Effector memory CD4-positive, alpha-beta T cell (primary cell): ENCODE results near the gene CA11.
"Not testable (repeated sequence)": the region's sequence is repeated elsewhere in the genome, so short reads cannot be mapped to it uniquely, and the experiment has no call there.

Source experiments
- DNase-seq, 3 donors: peaks; one replicate each; pipeline ENCODE4 v3.0.0-alpha.2; 2020
- H3K27ac ChIP-seq: 2 replicates; pipeline ENCODE4 v1.7.0; 2013; ENCODE audit warnings: mild to moderate bottlenecking, low read length, moderate library complexity; ENCODE audit not compliant: insufficient read depth, poor library complexity, severe bottlenecking
- H3K27me3 ChIP-seq: replicated peaks from 2 replicates; pipeline ENCODE4 v1.7.0; 2013; ENCODE audit warnings: mild to moderate bottlenecking, low read length; ENCODE audit not compliant: insufficient read depth, control insufficient read depth, poor library complexity, severe bottlenecking
- H3K36me3 ChIP-seq: 2 replicates; pipeline ENCODE4 v1.7.0; 2013; ENCODE audit warnings: mild to moderate bottlenecking, low read length, moderate library complexity; ENCODE audit not compliant: control insufficient read depth, insufficient read depth
- H3K4me1 ChIP-seq: 2 replicates; pipeline ENCODE4 v1.7.0; 2013; ENCODE audit warnings: low read length, mild to moderate bottlenecking; ENCODE audit not compliant: control insufficient read depth, insufficient read depth, poor library complexity, severe bottlenecking
- H3K4me3 ChIP-seq: 2 replicates; pipeline ENCODE4 v1.7.0; 2013; ENCODE audit warnings: low read length, low read depth, mild to moderate bottlenecking; ENCODE audit not compliant: insufficient read depth, poor library complexity, severe bottlenecking
- H3K9me3 ChIP-seq: 2 replicates; pipeline ENCODE4 v1.7.0; 2013; ENCODE audit warnings: mild to moderate bottlenecking, low read length, moderate library complexity; ENCODE audit not compliant: control insufficient read depth
- total RNA-seq, 3 donors: gene quantifications; one replicate each; lab custom pipeline; 2026; lab: John Stamatoyannopoulos, UW

CA11 gene
- total RNA-seq, result 8.3 to 10.5 (median 9.3) reads per million in 3 donors

DNA sequence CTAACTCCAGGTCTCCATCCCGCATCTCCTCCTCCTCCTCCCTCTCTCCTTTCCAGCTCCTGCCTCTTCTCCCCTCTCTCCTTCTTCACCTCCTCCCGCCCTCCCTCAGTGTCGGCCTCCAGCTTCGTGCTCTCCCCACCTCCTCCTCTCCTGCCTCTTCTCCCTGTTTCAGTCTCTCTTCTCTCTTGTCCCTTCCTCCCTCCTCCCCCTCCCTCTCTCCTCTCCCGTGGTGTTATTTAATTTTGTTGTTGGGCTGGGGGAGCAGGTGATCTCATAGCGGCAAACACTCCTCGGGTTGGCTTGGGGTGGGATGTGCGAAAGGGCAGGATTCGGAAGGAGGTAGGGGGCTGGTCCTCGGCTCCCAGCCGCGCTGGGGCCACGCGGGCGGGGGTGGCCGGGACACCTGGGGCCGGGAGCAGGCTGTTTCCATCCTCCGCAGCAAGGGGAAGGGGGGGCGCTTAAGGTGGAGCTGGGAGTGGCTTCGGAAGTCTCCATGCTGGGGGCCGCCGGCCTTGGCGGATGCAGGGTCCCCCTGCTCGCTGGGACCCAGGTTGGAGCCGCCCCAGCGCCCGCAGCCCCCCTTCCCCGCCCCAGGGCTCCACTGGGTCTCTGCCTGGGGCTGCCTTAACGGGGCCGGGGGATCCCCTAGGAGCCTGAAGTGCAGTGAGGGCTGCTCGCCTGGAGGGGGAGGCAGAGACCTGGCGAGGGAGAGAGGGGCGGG, at the start of gene CA11:
Gene CA11, minus strand, starts transcription at position 187 of the 721 bp plus-strand sequence. CDS start 555 bp downstream, outside the sequence.
- DNase-seq, result peak; percentile 84 to 89 (median 88)
- H3K4me3 ChIP-seq, result peak within 1 kb of the TSS; percentile 59
- peak within 1 kb of the TSS; percentile 85 for H3K27ac ChIP-seq
- H3K9me3 ChIP-seq, result no peaks in the 10 kb centered on the region
- H3K36me3 ChIP-seq, result no peaks in the 10 kb centered on the region
- peaks cover 26% of the 10 kb centered on the region for H3K4me1 ChIP-seq
- H3K27me3 ChIP-seq, result no peaks in the 10 kb centered on the region

DNA sequence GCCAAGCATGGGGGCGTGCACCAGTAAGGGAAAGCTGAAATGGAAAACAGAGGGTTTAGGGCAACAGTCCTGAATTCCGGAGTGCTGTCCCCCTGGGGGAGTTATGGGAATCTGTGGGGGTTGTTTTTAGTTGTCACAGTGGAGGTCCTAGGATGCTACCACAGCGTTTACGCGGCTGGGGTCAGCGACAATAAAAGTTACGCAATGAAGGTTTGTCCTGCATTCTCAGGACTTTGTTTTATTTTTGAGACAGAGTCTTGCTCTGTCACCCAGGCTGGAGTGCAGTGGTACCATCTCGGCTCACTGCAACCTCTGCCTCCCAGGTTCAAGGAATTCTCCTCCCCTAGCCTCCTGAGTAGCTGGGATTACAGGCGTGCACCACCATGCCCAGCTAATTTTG, 47.6 kb upstream of the CA11 start:
- not testable (repeated sequence) for H3K4me1 ChIP-seq, DNase-seq, H3K27ac ChIP-seq, H3K27me3 ChIP-seq, H3K36me3 ChIP-seq, H3K4me3 ChIP-seq, H3K9me3 ChIP-seq

DNA sequence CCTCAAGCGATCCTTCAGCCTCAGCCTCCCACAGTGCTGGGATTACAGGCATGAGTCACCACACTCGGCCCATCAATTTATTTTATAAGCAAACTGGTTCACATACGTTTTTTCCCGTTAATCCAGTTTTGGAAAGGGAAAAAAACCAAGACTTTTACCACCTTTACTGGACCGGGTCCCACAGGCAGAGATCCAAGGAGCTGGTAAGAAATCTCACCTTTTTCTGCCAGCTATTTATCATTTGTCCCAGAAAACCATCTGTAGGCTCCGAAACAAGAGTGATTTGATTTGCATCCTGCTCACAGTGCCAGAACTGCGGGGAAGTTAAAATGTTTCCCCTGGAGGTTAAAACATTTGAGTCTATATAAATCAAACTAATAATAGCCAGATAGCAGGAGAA, 43.5 kb upstream of the CA11 start:
- no peak overlapping the region for H3K27ac ChIP-seq
- H3K27me3 ChIP-seq, result no peaks in the 10 kb centered on the region
- no peak for DNase-seq
- H3K36me3 ChIP-seq, result no peaks in the 10 kb centered on the region
- no peaks in the 10 kb centered on the region for H3K4me1 ChIP-seq
- no peaks in the 10 kb centered on the region for H3K9me3 ChIP-seq
- no peak overlapping the region for H3K4me3 ChIP-seq

DNA sequence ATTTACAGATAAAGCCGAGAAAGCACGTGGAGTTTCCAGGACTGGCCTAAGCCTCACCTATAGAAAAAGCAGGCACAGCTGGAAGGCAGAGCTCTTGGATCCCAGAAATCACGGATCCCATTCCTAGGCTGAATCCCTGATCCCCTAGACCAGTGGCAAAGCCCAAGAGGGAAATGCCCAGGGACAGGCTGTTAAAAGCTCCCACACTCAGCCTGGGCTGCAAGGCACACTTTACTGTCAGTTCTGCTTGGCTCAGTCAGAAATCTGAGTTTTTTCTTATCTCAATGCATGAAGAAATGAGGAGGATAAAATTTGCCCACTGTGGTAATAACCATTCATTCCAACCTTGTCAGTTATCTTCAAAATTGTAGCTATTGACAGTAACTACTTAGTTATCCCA, 41.8 kb upstream of the CA11 start:
- no peaks in the 10 kb centered on the region for H3K36me3 ChIP-seq
- H3K9me3 ChIP-seq, result no peaks in the 10 kb centered on the region
- no peak for DNase-seq
- no peak overlapping the region for H3K27ac ChIP-seq
- no peaks in the 10 kb centered on the region for H3K27me3 ChIP-seq
- no peak overlapping the region for H3K4me3 ChIP-seq
- no peaks in the 10 kb centered on the region for H3K4me1 ChIP-seq

DNA sequence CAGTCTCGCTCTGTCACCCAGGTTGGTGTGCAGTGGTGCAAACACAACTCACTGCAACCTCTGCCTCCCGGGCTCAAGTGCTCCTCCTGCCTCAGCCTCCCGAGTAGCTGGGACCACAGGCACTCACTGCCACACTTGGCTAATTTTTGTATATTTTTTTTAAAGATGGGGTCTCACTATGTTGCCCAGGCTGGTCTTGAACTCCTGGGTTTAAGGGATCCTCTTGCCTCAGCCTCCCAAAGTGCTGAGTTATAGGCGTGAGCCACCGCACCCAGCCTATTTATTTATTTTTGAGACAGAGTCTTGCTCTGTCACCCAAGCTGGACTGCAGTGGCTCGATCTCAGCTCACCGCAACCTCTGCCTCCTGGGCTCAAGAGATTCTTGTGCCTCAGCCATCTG, 40.6 kb upstream of the CA11 start:
- not testable (repeated sequence) for H3K4me3 ChIP-seq, H3K4me1 ChIP-seq, DNase-seq, H3K27me3 ChIP-seq, H3K27ac ChIP-seq, H3K36me3 ChIP-seq, H3K9me3 ChIP-seq

DNA sequence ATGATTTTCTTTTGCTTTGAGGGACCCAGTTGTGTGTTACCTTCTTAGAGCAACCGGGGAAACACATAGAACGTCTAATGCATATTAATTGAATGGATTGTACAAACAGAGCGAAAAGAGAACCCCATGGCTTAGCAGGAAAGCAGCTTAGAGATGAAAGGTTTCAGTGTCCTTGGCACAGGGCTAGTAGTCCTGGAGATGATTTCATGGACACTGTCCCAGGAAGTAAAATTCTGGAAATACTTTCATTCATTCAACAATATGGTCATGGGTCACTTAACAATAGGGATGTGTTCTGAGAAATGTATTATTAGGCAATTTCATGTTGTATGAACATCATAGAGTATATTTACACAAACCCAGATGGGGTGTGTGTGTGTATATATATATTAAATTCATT, 40.1 kb upstream of the CA11 start:
- Histone ChIP-seq H3K4me3 (no peak overlapping the region), H3K36me3 (no peaks in the 10 kb centered on the region), H3K27me3 (no peaks in the 10 kb centered on the region), H3K27ac (no peak overlapping the region), H3K4me1 (no peaks in the 10 kb centered on the region), H3K9me3 (no peaks in the 10 kb centered on the region)
- DNase-seq, result no peak

DNA sequence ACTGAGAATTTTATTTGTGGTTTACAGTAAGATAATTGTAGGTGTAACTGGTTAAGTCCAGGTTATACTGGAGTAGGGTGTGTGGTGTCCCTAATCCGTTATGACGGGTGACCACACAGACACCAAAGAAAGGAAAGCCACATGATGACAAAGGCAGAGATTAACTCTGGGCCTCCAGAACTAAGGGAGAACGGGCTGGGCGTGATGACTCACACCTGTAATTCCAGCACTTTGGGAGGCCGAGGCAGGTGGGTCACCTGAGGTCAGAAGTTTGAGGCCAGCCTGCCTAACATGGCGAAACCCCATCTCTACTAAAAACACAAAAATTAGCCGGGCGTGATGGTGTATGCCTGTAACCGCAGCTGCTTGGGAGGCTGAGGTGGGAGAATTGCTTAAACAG, 39.6 kb upstream of the CA11 start:
- Histone ChIP-seq H3K36me3 (no peaks in the 10 kb centered on the region), H3K9me3 (no peaks in the 10 kb centered on the region), H3K4me1 (no peaks in the 10 kb centered on the region), H3K27me3 (no peaks in the 10 kb centered on the region), H3K4me3 (no peak overlapping the region), H3K27ac (no peak overlapping the region)
- no peak for DNase-seq

DNA sequence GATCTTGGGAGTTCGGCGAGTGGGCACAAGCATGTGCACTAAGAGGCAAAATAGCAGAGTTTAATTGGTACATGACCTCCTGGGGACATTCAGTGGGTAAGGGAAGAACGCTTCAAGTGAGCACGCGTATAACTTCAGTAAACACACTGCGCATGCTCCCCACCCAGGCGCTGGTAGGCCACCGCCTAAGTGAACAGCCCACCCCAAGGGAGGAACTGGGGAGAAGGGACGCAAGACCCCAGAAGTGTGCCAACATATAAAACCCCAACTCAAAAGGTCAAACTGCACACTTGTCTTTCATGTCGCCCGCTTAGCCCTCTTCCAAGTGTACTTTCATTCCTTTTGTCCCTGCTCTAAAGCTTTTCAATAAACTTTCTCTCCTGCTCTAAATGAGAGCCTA, 37.4 kb upstream of the CA11 start:
- Histone ChIP-seq H3K27ac (no peak overlapping the region), H3K9me3 (no peaks in the 10 kb centered on the region), H3K4me3 (no peak overlapping the region), H3K27me3 (no peaks in the 10 kb centered on the region), H3K36me3 (no peaks in the 10 kb centered on the region), H3K4me1 (no peaks in the 10 kb centered on the region)
- no peak for DNase-seq

DNA sequence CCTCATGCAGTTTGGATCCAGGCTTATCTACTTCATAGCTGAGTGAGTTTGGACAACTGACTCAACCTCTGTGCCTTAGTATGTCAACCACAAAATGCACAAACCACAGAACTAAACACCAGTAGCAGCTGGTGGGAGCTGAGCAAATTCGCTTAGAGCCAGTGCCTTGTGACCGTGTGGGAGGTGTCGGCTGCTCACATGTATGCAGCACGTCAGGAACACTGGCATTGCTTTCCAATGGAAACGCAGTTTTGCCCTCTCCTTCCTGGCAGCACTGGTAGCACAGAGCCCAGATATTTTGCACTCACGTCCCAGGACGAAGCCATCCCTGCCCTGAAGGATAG, 35.1 kb upstream of the CA11 start:
- Histone ChIP-seq H3K27me3 (no peaks in the 10 kb centered on the region), H3K36me3 (no peaks in the 10 kb centered on the region), H3K4me3 (no peak overlapping the region), H3K27ac (no peak overlapping the region), H3K9me3 (no peaks in the 10 kb centered on the region), H3K4me1 (no peaks in the 10 kb centered on the region)
- no peak for DNase-seq

DNA sequence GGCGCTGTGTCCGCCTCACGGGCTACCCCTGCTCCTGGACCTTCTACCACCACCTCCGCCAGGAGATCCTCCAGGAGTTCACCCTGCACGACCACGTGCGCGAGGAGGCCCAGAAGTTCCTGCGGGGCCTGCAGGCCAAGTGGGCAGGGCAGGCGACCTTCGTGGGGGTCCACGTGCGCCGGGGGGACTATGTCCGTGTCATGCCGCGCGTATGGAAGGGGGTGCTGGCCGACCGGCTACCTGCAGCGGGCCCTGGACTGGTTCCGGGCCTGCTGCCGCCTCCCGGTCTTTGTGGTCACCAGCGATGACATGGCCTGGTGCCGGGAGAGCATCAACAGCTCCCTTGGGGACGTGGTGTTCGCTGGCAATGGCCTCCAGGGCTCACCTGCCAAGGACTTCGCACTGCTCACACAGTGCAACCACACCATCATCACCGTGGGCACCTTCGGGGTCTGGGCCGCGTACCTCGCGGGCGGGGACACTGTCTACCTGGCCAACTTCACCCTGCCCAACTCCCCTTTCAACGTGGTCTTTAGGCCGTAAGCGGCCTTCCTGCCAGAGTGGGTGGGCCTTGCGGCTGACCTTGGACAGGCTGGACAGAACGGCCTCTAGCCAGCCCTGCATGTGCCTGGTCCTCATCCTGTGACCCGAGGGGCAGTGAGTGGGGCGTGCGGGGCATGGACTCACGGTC, 34.6 kb upstream of the CA11 start:
- H3K27ac ChIP-seq, result no peak overlapping the region
- no peaks in the 10 kb centered on the region for H3K9me3 ChIP-seq
- no peaks in the 10 kb centered on the region for H3K36me3 ChIP-seq
- no peak for DNase-seq
- H3K4me1 ChIP-seq, result no peaks in the 10 kb centered on the region
- H3K27me3 ChIP-seq, result no peaks in the 10 kb centered on the region
- no peak overlapping the region for H3K4me3 ChIP-seq
